ENCODE results near the gene USHBP1.

DNA sequence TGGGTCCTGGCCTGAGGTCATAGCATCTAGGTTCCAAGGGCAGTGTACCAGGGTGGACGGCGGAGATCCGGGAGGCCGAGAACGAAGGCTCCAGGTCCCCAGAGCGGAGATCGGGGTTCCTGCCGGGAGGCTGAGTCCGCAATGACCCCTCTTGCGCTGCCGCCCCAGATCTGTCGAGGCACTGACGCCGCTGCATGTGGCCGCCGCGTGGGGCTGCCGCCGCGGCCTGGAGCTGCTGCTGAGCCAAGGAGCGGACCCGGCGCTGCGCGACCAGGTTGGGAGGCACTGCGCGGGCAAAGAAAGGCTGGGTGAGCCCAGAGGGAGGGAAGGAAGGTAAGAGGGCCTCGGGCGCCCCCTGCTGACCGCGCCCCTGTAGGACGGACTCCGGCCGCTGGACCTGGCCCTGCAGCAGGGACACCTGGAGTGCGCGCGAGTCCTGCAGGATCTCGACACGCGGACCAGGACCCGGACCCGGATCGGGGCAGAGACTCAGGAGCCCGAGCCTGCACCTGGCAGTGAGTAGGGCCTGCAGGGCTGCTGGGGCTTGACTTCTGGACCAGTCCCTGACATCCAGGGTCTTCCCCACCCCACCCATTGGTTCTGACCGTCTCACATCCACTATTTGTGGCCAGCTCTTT lies 18.1 kb upstream of the USHBP1 start:
- TF ChIP-seq EZH2 (IDR thresholded peaks at IDR 0.05) (no peak), POLR2AphosphoS5 (IDR thresholded peaks at IDR 0.05; ENCODE audit: borderline replicate concordance, low read depth, low read length) (peak; percentile 20; the same call in 1 of the 2 replicates)
